Natural killer cell (primary cell): ENCODE data around the gene FREY1. TPM values are rescaled to one million over a fixed set of nuclear protein-coding genes. Genes with fewer than 3 reads are reported as not detected.

Source experiments
- ATAC-seq, 3 donors: fragments of 150-1000 bp in 2 of 3; fragments of 200-7000 bp in 1 of 3; cut with Tn5 transposase; 1 replicate in 1 of 3; 2 replicates in 2 of 3; pipeline ENCODE4 v1.10.0; 2021; ENCODE audit warnings: mild to moderate bottlenecking in 2 of 3, moderate library complexity in 2 of 3
- DNase-seq, 2 donors: peaks; one replicate each; pipeline versions ENCODE4 v3.0.0 to v3.0.0-alpha.2; 2013 to 2021; ENCODE audit warnings: mixed read lengths in 1 of 2
- H3K27ac ChIP-seq: one replicate; pipeline ENCODE4 v1.5.1; 2013; ENCODE audit warnings: mild to moderate bottlenecking, low read length
- H3K27me3 ChIP-seq: one replicate; pipeline ENCODE4 v1.6.1; 2013; ENCODE audit warnings: low read length; ENCODE audit not compliant: control insufficient read depth, insufficient read depth
- H3K36me3 ChIP-seq: one replicate; pipeline ENCODE4 v1.6.1; 2013; ENCODE audit warnings: low read length; ENCODE audit not compliant: control insufficient read depth, insufficient read depth
- H3K4me1 ChIP-seq: one replicate; pipeline ENCODE4 v1.6.1; 2013; ENCODE audit warnings: low read length; ENCODE audit not compliant: control insufficient read depth, insufficient read depth
- H3K4me3 ChIP-seq: one replicate; pipeline ENCODE4 v1.5.1; 2013; ENCODE audit warnings: low read length
- H3K9me3 ChIP-seq: one replicate; pipeline ENCODE4 v1.6.1; 2013; ENCODE audit warnings: low read length; ENCODE audit not compliant: control insufficient read depth, insufficient read depth
- H3K27ac Mint-ChIP-seq, 2 donors: one replicate each; pipeline ENCODE4 v1.8.0; 2022; ENCODE audit warnings: mild to moderate bottlenecking in 2 of 2, mixed read lengths in 2 of 2, moderate library complexity in 1 of 2
- H3K27me3 Mint-ChIP-seq, 2 donors: one replicate each; pipeline ENCODE4 v1.8.0; 2022; ENCODE audit warnings: low read depth in 2 of 2, mixed read lengths in 2 of 2
- H3K36me3 Mint-ChIP-seq: one replicate; pipeline ENCODE4 v1.8.0; 2022; ENCODE audit warnings: mixed read lengths
- H3K4me1 Mint-ChIP-seq, 2 donors: one replicate each; pipeline ENCODE4 v1.8.0; 2022; ENCODE audit warnings: mixed read lengths in 2 of 2
- H3K4me3 Mint-ChIP-seq: one replicate; pipeline ENCODE4 v1.8.0; 2022; ENCODE audit warnings: mild to moderate bottlenecking, moderate library complexity, mixed read lengths
- H3K9me3 Mint-ChIP-seq, 2 donors: one replicate each; pipeline ENCODE4 v1.8.0; 2022; ENCODE audit warnings: mixed read lengths in 2 of 2
- CTCF ChIP-seq: fragments of 200-600 bp; IDR thresholded peaks from one replicate; pipeline ENCODE4 v1.8.0; 2022; ENCODE audit warnings: antibody characterized with exemption
- WGBS: methylation state at CpG from one replicate; pipeline ENCODE4 v1.1.7; 2013; ENCODE audit warnings: missing lambda C conversion rate; ENCODE audit not compliant: insufficient coverage; 5-methylcytosine and 5-hydroxymethylcytosine counted together
- intact Hi-C: fragments of 100-400 bp; cut with micrococcal nuclease; formaldehyde crosslinking; loops from one replicate; pipeline ENCODE4 v1.14.2; 2022
- total RNA-seq, 4 donors: library from RNA; stranded (reverse); fragments of 120-200 nt in 1 of 4; gene quantifications; one replicate each; pipeline versions ENCODE4 v1.2.3 to v1.2.4, GENCODE V29; 2013 to 2022

The FREY1 gene
- total RNA-seq, 3 donors from 2014 or later (not counting 1 experiment from before 2014, with no cell fraction given), result 3.7 to 6.8 (median 3.9) TPM

- Mint-ChIP-seq H3K27me3 (peaks cover 6 to 10% of the 10 kb centered on the region in 2 donors), H3K4me3 (peak overlapping the region; percentile 77), H3K27ac (no peak overlapping the region), H3K4me1 (peaks cover 33 to 49% of the 10 kb centered on the region in 2 donors), H3K9me3 (no peaks in the 10 kb centered on the region), H3K36me3 (no peaks in the 10 kb centered on the region)
- peaks cover 2% of the 10 kb centered on the region for H3K36me3 ChIP-seq
- H3K4me1 ChIP-seq, result peaks cover 58% of the 10 kb centered on the region
- intact Hi-C loops, result no loop called here
- TF ChIP-seq CTCF, result no peak
- peaks cover 7% of the 10 kb centered on the region for H3K27me3 ChIP-seq
- no peak overlapping the region for H3K4me3 ChIP-seq
- no peaks in the 10 kb centered on the region for H3K9me3 ChIP-seq
- 97% methylated on average over 6 of the region's 6 CpGs for WGBS
- no peak overlapping the region for H3K27ac ChIP-seq
- ATAC-seq (no peak), DNase-seq (no peak)
Measured at GRCh38 chr11:45920531-45921477, 13.7 kb upstream of the FREY1 start.

GRCh38 chr11:45919806-45920530 lies 12.9 kb upstream of the FREY1 start:
- peak overlapping the region in 1 of 2 donors; percentile 96 for H3K27ac Mint-ChIP-seq
- 84% methylated on average over 13 of the region's 13 CpGs for WGBS

GRCh38 chr11:45918962-45919675 lies 12.0 kb upstream of the FREY1 start:
- Histone ChIP-seq H3K9me3 (no peaks in the 10 kb centered on the region), H3K36me3 (peaks cover 19% of the 10 kb centered on the region), H3K4me1 (peaks cover 58% of the 10 kb centered on the region), H3K27ac (peak overlapping the region; percentile 91), H3K27me3 (peaks cover 7% of the 10 kb centered on the region), H3K4me3 (peak overlapping the region; percentile 85)
- ATAC-seq, result no peak
- Mint-ChIP-seq H3K36me3 (no peaks in the 10 kb centered on the region), H3K27ac (peak overlapping the region; percentile 96), H3K4me1 (peaks cover 32 to 49% of the 10 kb centered on the region in 2 donors), H3K9me3 (no peaks in the 10 kb centered on the region), H3K27me3 (peaks cover 2 to 6% of the 10 kb centered on the region in 2 donors), H3K4me3 (peak overlapping the region; percentile 97)
- WGBS, result 38% methylated on average over 7 of the region's 7 CpGs
- TF ChIP-seq CTCF, result no peak
- no peak for DNase-seq
- intact Hi-C loops, result loop anchor here (1.0 to 10.0 kb wide), 4 partner anchors 20 to 698 kb away; partner anchors contain the start of genes ATG13, CRY2, HARBI1 and PHF21A

More at GRCh38 chr11:45919806-45920530, 12.9 kb upstream of the FREY1 start:
- no peaks in the 10 kb centered on the region for H3K9me3 Mint-ChIP-seq
- H3K4me1 Mint-ChIP-seq, result peaks cover 36 to 54% of the 10 kb centered on the region in 2 donors
- DNase-seq, result no peak
- TF ChIP-seq CTCF, result no peak
- Histone ChIP-seq H3K27me3 (peaks cover 7% of the 10 kb centered on the region), H3K4me3 (no peak overlapping the region), H3K9me3 (no peaks in the 10 kb centered on the region), H3K27ac (no peak overlapping the region), H3K36me3 (peaks cover 11% of the 10 kb centered on the region), H3K4me1 (peaks cover 58% of the 10 kb centered on the region)
- intact Hi-C loops, result loop anchor here (10.0 kb wide), 1 partner anchor 205 kb away; the partner anchor contains the start of gene PHF21A
- peak overlapping the region; percentile 97 for H3K4me3 Mint-ChIP-seq
- peaks cover 6 to 10% of the 10 kb centered on the region in 2 donors for H3K27me3 Mint-ChIP-seq
- no peaks in the 10 kb centered on the region for H3K36me3 Mint-ChIP-seq
- ATAC-seq, result no peak
